Activated effector memory CD4-positive, alpha-beta T cell treated with anti-CD3 and anti-CD28 coated beads, Interleukin-2, amount 50 U/mL, for 16 hours (primary cell): Measurements from ENCODE around the gene RFTN1.
A peak's percentile ranks its signal among the peaks of the same experiment; 100 is the strongest.

ENCODE experiments used
- DNase-seq: peaks from one replicate; pipeline ENCODE4 v3.0.0-alpha.2; 2020

RFTN1 gene

GRCh38 chr3:16295298-16295890, 218.1 kb downstream of the RFTN1 start:
- DNase-seq: no peak

- no peak for DNase-seq
These were observed 218.7 kb downstream of the RFTN1 start for GRCh38 chr3:16294844-16295243.

DNA sequence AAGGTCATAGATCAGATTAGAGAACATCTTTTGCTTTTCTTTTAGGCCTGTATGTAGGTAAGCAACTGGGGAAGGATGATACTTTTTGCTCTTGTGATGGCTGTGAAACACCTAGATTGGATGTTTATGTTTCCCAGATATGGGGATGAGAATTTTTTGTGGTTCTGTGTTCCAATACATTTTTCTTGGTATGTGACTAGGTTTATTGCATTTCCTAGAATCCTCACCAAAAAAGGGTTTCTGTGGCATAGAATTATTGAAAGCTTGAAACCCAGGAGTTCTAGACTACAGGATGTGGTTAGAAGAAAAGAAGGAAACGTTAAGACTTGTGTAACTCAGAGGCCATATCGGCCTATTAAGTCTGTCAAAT, 222.7 kb downstream of the RFTN1 start:
- DNase-seq: no peak

DNA sequence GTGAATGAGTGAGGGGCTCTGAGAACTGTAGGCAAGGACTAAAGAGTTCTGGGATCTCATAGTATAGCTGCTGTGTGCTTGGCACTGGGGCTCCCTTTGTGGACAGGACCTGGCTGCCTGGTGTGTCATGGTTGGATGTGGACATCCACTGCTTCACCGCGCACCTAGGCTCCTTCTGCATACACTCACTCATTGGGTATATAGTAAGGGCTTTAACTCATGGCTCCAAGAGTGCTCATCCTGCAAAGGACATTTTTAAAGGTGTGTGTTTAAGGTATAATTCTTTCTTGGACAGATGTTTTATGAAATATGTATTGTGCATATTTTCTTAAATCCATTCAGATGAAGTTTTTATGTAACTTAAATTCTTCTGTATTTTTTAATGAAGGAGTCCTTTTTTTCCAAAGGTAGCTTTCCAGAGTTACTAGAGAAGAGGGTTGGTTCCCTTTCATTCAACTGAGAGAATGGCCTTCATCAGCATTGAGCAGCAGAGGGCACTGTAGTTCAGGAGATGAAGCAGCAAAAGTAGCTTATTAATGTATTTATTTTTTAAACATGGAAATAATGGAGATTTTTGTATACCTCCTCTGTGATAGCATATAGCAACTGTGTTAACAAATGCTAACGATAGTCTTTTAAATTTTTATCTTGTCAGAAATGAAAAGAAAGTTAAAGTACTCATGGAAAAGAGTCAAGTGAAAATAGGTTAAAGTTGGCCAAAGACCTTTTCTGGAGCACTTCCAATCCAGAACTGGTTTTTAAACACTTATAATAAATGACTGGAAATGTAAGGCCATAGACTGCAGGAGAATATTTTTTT, 223.3 kb downstream of the RFTN1 start:
- peak; percentile 80 for DNase-seq

DNA sequence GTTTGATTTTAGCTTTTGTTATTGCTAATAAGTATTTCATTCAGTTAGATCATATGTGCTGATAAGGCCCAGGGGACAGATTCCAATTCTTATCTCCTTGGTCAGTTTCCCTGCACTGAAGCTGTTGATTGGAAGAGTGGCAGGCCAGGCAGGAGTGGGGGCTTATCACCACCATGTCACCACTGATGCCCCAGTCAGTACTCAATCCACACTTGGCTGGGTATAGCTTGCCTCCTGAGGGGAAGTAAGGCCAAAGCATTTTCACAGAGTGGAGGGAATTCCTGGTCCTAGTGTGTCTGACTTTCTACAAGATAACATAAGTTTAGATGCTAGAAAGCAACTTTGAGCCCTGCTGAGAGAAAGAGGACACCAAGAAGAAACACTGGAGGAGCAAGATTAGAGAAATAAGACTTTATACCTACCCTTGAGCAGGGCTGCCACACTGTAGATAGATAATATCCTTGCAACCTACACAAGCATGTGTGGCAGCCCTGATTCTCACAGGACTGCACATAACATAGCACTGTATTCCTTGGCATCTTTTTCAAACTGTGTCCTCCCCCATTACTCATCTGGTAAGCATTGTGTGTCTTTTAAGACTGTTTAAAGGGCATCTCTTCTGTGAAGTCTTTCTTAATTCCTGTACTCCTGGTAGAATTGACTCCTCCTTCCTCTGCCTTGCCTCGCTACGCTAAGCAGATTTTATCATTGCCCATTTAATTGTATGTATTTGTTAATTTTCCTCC, 224.2 kb downstream of the RFTN1 start:
- DNase-seq: no peak

GRCh38 chr3:16288664-16289063, 224.8 kb downstream of the RFTN1 start:
- DNase-seq: no peak

DNA sequence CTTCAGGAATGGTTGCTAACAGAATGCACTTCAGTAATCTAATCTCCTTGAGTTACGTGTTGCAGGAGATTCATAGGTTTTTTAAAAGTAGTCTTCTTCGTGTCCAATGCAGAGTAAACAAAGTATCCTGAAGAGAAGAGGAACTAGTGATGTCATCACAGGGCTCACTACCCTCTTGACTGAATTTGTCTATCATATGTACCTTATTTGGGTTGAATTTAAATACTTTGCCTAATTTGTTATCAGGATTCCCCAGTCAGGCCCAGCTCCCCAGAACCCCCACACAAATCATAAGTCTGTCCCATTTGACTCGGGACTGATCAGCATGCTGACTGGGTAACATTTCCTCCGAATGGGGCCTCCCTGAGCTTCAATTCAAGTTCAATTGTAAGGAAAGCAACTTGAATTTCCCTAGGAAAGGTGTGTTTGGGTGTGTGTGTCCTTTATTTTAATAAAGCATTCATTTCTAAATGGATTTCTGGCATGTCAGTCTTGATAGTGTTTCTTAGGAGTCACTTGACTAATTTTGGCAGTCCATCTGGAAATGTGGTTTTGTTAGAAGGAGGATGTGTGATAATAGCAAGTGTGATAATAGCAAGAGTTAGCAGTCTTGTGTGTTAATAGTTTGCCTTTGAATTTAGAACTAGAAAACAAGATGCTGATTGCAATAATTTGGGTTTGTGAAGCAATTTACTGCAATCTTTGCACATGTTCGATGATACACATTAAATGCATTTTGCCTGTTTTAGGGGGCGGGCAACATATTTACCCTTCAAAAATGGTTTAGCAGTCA, 226.6 kb downstream of the RFTN1 start:
- no peak for DNase-seq

GRCh38 chr3:16286161-16286560, 227.3 kb downstream of the RFTN1 start:
- peak; percentile 87 for DNase-seq

DNA sequence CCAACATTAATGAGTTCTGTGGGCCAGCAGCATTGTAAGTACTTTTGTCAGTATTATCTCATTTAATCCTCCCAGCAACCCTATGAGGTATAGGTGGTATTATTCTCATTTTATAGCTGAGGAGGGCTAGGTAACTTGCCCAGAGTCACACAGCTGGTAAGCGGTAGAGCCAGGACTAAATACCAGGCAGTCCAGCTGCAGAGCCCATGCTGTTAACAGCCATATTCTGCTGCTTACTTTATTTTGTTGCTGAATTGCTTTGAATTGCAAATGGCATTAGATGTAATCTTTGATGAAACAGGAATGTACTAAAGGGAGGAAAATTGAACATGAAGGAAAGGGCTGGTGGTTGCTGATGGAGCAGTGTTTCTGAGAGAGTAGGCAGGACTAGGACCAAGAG, 228.9 kb downstream of the RFTN1 start:
- no peak for DNase-seq

GRCh38 chr3:16280671-16281070, 232.8 kb downstream of the RFTN1 start:
- DNase-seq: no peak

DNA sequence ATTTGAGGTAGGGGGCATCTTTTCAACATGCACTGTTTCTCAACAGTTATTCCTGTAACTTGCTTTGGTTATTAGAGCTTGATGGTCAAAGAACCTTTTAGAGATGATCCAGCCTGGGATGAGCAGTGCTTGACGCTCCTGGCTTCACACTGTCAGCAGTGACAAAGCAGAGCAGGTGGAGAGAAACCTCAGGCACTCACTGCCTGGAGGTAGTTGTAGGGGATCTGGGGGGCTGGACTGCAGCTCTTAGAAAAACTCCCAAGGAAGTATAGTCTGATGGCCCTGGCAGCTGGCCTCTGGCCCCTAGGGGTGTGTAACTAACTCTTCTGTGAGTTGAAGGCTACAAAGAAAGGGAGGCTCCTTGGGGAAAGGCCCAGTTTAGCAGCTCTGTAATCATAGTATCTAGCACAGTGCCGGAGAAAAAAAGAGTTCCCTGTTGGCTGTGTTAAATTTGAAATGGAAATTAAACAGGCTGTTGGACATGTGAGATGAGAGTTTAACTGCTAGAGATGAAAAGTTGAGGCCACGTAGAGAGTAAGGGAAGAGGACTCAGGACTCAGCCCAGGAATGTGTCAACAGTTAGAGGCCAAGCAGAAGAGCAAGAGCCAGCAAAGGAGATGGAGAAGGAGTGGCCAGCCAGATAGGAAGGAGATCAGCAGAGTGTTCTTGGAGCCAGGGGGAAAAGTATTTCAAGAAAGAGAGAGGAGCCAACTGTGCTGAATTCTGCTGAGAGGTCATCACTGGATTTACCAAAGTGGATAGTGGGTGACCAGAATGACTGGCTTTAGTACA, 234.3 kb downstream of the RFTN1 start:
- DNase-seq: no peak

- DNase-seq: no peak
These were observed 236.0 kb downstream of the RFTN1 start for GRCh38 chr3:16277471-16277870.

GRCh38 chr3:16273867-16274266, 239.6 kb downstream of the RFTN1 start:
- no peak for DNase-seq

DNA sequence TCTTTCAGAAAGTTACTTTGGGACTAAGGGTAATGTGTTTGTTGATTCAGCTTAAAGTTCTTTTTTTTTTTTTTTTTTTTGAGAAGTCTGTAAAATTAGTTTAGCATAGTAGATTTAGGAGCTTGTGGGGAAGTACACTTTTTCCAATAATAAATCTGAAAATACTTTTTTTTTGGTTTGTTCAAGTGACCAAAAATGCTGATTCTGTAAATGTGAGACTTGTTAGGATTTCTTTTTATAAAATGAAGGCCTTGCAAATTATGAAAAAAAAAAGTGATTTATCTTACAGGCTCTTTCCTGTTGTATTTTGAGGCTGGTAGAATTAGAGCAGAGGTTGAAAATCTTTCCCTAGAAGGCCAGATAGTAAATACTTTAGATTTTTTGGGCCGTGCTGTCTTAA, 240.9 kb downstream of the RFTN1 start:
- no peak for DNase-seq

- no peak for DNase-seq
These were observed 242.6 kb downstream of the RFTN1 start for GRCh38 chr3:16270855-16271254.

- DNase-seq: no peak
These were observed 246.8 kb downstream of the RFTN1 start for GRCh38 chr3:16266714-16267113.
